K562 (cell line): ENCODE measurements around the gene METTL23. TPM values are rescaled to one million over a fixed set of nuclear protein-coding genes. Genes with fewer than 3 reads are reported as not detected.

Experiments
- ATAC-seq: fragments of 200-7000 bp; cut with Tn5 transposase; 3 replicates; pipeline ENCODE4 v1.9.1; 2020; ENCODE audit warnings: moderate library complexity
- BruUV-seq: library from RNA; stranded (reverse); fragments of 400-500 nt; replicated peaks from 2 replicates; lab custom pipeline; 2021; lab: Mats Ljungman, UMichigan
- CTCF ChIA-PET: fragments of 300-600 bp; formaldehyde crosslinking; extraction: SDS; loops from one replicate; lab custom pipeline; 2021; ENCODE audit warnings: low intra/inter-chr PET ratio; lab: Yijun Ruan, JAX
- POLR2A ChIA-PET: fragments of 300-600, 350-650 bp; sonication (Branson Sonifier 250); formaldehyde crosslinking; extraction: SDS; loops from one replicate; lab custom pipeline; 2021; ENCODE audit warnings: antibody characterized with exemption, inconsistent platforms; lab: Yijun Ruan, JAX
- DNase-seq, 4 experiments: peaks; one replicate each; pipeline versions ENCODE4 v3.0.0 to v3.0.0-alpha.2; 2011 to 2018; ENCODE audit warnings: low spot score in 3 of 4, mixed read lengths in 3 of 4; ENCODE audit errors: extremely low read depth in 1 of 4
- FAIRE-seq: peaks from 2 replicates; lab custom pipeline; 2011; peaks lifted over from hg19 to GRCh38; lab: Jason Lieb, UNC
- H2AFZ ChIP-seq: 2 replicates; pipeline ENCODE4 v1.6.0; 2011; ENCODE audit warnings: low read depth, low read length, control low read depth, inconsistent platforms
- H3K27ac ChIP-seq: fragments of 200-600 bp; 3 replicates; pipeline ENCODE4 v1.8.0; 2011; ENCODE audit warnings: low read depth, mild to moderate bottlenecking, control low read depth, inconsistent platforms, low read length, moderate library complexity, mixed read lengths; ENCODE audit errors: extremely low read depth
- H3K27me3 ChIP-seq, 2 experiments: fragments of 300-600 bp in 1 of 2; 2 replicates in 1 of 2; 3 replicates in 1 of 2; pipeline versions ENCODE4 v1.6.0 to v1.8.0; 2011; ENCODE audit warnings: inconsistent platforms in 2 of 2, low read length in 2 of 2, mild to moderate bottlenecking in 1 of 2, mixed read lengths in 1 of 2, moderate library complexity in 1 of 2; ENCODE audit not compliant: control insufficient read depth in 2 of 2, insufficient read depth in 2 of 2
- H3K36me3 ChIP-seq: fragments of 300-600 bp; 3 replicates; pipeline ENCODE4 v1.8.0; 2011; ENCODE audit warnings: mild to moderate bottlenecking, low read length, inconsistent platforms; ENCODE audit not compliant: control insufficient read depth, insufficient read depth
- H3K4me1 ChIP-seq, 2 experiments: fragments of 200-600 bp in 1 of 2; replicated peaks in 1 of 2; 2 replicates in 1 of 2; 3 replicates in 1 of 2; pipeline versions ENCODE4 v1.5.1 to v1.8.0; 2011; ENCODE audit warnings: inconsistent platforms in 2 of 2, low read length in 2 of 2, mild to moderate bottlenecking in 1 of 2, mixed read lengths in 1 of 2, moderate library complexity in 1 of 2; ENCODE audit not compliant: control insufficient read depth in 2 of 2, insufficient read depth in 2 of 2
- H3K4me2 ChIP-seq: 2 replicates; pipeline ENCODE4 v1.6.1; 2011; ENCODE audit warnings: low read length, control low read depth, inconsistent platforms, mixed read lengths; ENCODE audit not compliant: insufficient read depth
- H3K4me3 ChIP-seq: fragments of 200-600 bp; sonication (generic), shearing (Covaris generic); 2 replicates; pipeline ENCODE4 v1.5.1; 2016; ENCODE audit warnings: control low read depth, inconsistent platforms
- H3K79me2 ChIP-seq: fragments of 200-600 bp; 3 replicates; pipeline ENCODE4 v1.8.0; 2011; ENCODE audit warnings: low read length, inconsistent platforms; ENCODE audit not compliant: control insufficient read depth, insufficient read depth
- H3K9ac ChIP-seq, 2 experiments: 2 replicates each; pipeline versions ENCODE4 v1.6.0 to v1.6.1; 2011; ENCODE audit warnings: low read depth in 2 of 2, low read length in 2 of 2, control low read depth in 1 of 2, inconsistent platforms in 1 of 2, mild to moderate bottlenecking in 1 of 2, mixed read lengths in 1 of 2; ENCODE audit not compliant: insufficient read depth in 1 of 2
- H3K9me1 ChIP-seq: one replicate; pipeline ENCODE4 v1.6.0; 2011; ENCODE audit warnings: inconsistent platforms, mild to moderate bottlenecking, low read length, moderate library complexity; ENCODE audit not compliant: control insufficient read depth, insufficient read depth
- H3K9me3 ChIP-seq: replicated peaks from 2 replicates; pipeline ENCODE4 v1.5.1; 2011; ENCODE audit warnings: low read depth, low read length, inconsistent platforms; ENCODE audit not compliant: control insufficient read depth, insufficient read depth
- H4K20me1 ChIP-seq: replicated peaks from 2 replicates; pipeline ENCODE4 v1.6.1; 2011; ENCODE audit warnings: low read length, inconsistent platforms, mixed read lengths; ENCODE audit not compliant: control insufficient read depth, insufficient read depth
- CBFA2T3 ChIP-seq: fragments of 450-650 bp; IDR thresholded peaks from 2 replicates; pipeline ENCODE4 v1.6.1; 2017
- FOXP1 ChIP-seq: sonication (generic); formaldehyde crosslinking; IDR thresholded peaks from 2 replicates; pipeline ENCODE4 v1.8.0; 2022; ENCODE audit warnings: mild to moderate bottlenecking, missing genetic modification reagents
- HOXB6 ChIP-seq: fragments of 250-450 bp; sonication (Bioruptor Pico); IDR thresholded peaks from 2 replicates; pipeline ENCODE4 v1.5.1; 2022; ENCODE audit warnings: mild to moderate bottlenecking, borderline replicate concordance
- NFE2 ChIP-seq: IDR thresholded peaks from 2 replicates; pipeline ENCODE4 v1.6.1; 2014; ENCODE audit warnings: antibody characterized with exemption, low read depth
- NFIC ChIP-seq: fragments of 450-650 bp; IDR thresholded peaks from 2 replicates; pipeline ENCODE4 v1.6.1; 2017; ENCODE audit warnings: mild to moderate bottlenecking, inconsistent platforms
- PHF8 ChIP-seq: fragments of 200-600 bp; sonication (generic); IDR thresholded peaks from 2 replicates; pipeline ENCODE4 v1.6.1; 2012; ENCODE audit warnings: mixed run types, mild to moderate bottlenecking, inconsistent platforms, low read length, moderate library complexity, borderline replicate concordance
- PTRF ChIP-seq: fragments of 450-650 bp; IDR thresholded peaks from 2 replicates; pipeline ENCODE4 v1.6.1; 2016; ENCODE audit warnings: mild to moderate bottlenecking, missing genetic modification characterization, missing compliant biosample characterization
- XRCC3 ChIP-seq: fragments of 450-650 bp; IDR thresholded peaks from 2 replicates; pipeline ENCODE4 v1.6.1; 2017; ENCODE audit warnings: mild to moderate bottlenecking, moderate library complexity
- ZBTB2 ChIP-seq: fragments of 450-650 bp; IDR thresholded peaks from 2 replicates; pipeline ENCODE4 v1.6.1; 2016; ENCODE audit warnings: antibody characterized with exemption
- ZKSCAN8 ChIP-seq: fragments of 200-800 bp; sonication (Bioruptor generic); IDR thresholded peaks from 2 replicates; pipeline ENCODE4 v1.6.1; 2016; ENCODE audit warnings: missing genetic modification characterization, missing compliant biosample characterization
- ZNF121 ChIP-seq: sonication (generic); formaldehyde crosslinking; conservative IDR thresholded peaks from 2 replicates; pipeline ENCODE4 v1.8.0; 2022; ENCODE audit warnings: missing genetic modification reagents
- ZNF318 ChIP-seq, 2 experiments: fragments of 450-650 bp; IDR thresholded peaks; 2 replicates each; pipeline ENCODE4 v1.6.1; 2016; ENCODE audit warnings: mild to moderate bottlenecking in 2 of 2, borderline replicate concordance in 1 of 2, low read depth in 1 of 2, moderate library complexity in 1 of 2
- WGBS: fragments of 100-300 bp; shearing (Covaris generic); methylation state at CpG from one replicate; pipeline ENCODE4 v1.1.6; 2016; ENCODE audit warnings: low coverage, mixed read lengths; ENCODE audit not compliant: insufficient coverage; ENCODE audit errors: missing lambda C conversion rate; 5-methylcytosine and 5-hydroxymethylcytosine counted together
- in situ Hi-C: fragments of 300-500 bp; cut with MboI; formaldehyde crosslinking; loops from 4 replicates; pipeline ENCODE4 v1.15.0; 2018; ENCODE audit warnings: inconsistent platforms, mixed read lengths
- intact Hi-C: fragments of 100-400 bp; cut with micrococcal nuclease; formaldehyde crosslinking; loops from 2 replicates; pipeline ENCODE4 v1.14.2; 2022
- polyA plus RNA-seq, 8 experiments: library from polyadenylated mRNA; depleted of rRNA in 4 of 8; stranded (reverse) in 5 of 8; unstranded in 3 of 8; fragments of >200 nt; fragmentation: Nextera tagmentation in 2 of 8; fragmentation: Illumina TruSeq in 1 of 8; extraction: Ambion mirVana in 2 of 8; extraction: Trizol in 1 of 8; gene quantifications; 2 replicates each; pipeline versions ENCODE4 v1.2.1 to v1.2.3, GENCODE V29; 2011 to 2014; ENCODE audit warnings: inconsistent platforms in 1 of 8, missing spikeins in 1 of 8
- total RNA-seq, 7 experiments: library from RNA; depleted of rRNA in 6 of 7; stranded (reverse); fragments of >200 nt in 6 of 7; fragmentation: Illumina TruSeq in 2 of 7; extraction: Trizol in 2 of 7; gene quantifications; 2 replicates each; pipeline versions ENCODE4 v1.2.1 to v1.2.3, GENCODE V29; 2011 to 2021; ENCODE audit warnings: low replicate concordance in 1 of 7

The METTL23 gene
- total and polyA plus RNA-seq, 9 of the 15 experiments (the other 6 are each of a cell fraction or from before 2014, with no cell fraction given), result 29.4 to 67.3 (median 41.6) TPM

- peak overlapping the region; percentile 73; the same call in 1 of the 2 replicates for H2AFZ ChIP-seq
- TF ChIP-seq PHF8, result no peak
- TF ChIP-seq NFE2, result 0 out of 2 replicates have a peak, but pooled peaks have one; percentile 18
- TF ChIP-seq ZNF318 (IDR thresholded peaks at IDR 0.05; ENCODE audit: borderline replicate concordance in 1 of 2, low read depth in 1 of 2), result no peak
- peak; percentile 6; the same call in 1 of the 2 replicates for TF ChIP-seq CBFA2T3
- no peak for TF ChIP-seq NFIC
- TF ChIP-seq ZKSCAN8 (CRISPR knock-in tag), result no peak
- TF ChIP-seq FOXP1 (CRISPR knock-in tag), result no peak
- no peak for TF ChIP-seq PTRF (tag)
- no peak for TF ChIP-seq HOXB6
- TF ChIP-seq XRCC3, result no peak
- 0 out of 2 replicates have a peak, but pooled peaks have one; percentile 19 for TF ChIP-seq ZNF121
- TF ChIP-seq ZBTB2, result no peak
Measured at GRCh38 chr17:76709077-76709950, 17.3 kb upstream of the METTL23 start.

More at GRCh38 chr17:76709077-76709950, 17.3 kb upstream of the METTL23 start:
- in situ Hi-C loops (no loop called here), intact Hi-C loops (no loop called here)
- FAIRE-seq (peak; percentile 74), DNase-seq (peak in 2 of 4 experiments; percentile 51 to 55), ATAC-seq (peak; percentile 49)
- Histone ChIP-seq H3K79me2 (no peaks in the 10 kb centered on the region), H3K27ac (no peak overlapping the region), H3K4me1 (peaks cover 25 to 35% of the 10 kb centered on the region in 2 experiments; a peak in 4 of 5 replicates), H3K4me2 (peak overlapping the region; percentile 76), H3K27me3 (no peaks in the 10 kb centered on the region), H3K9ac (peak overlapping the region; percentile 27 to 73; a peak in 2 of 4 replicates), H3K9me1 (no peaks in the 10 kb centered on the region), H4K20me1 (peaks cover 5% of the 10 kb centered on the region; the same call in 1 of the 2 replicates), H3K9me3 (no peaks in the 10 kb centered on the region), H3K36me3 (peaks cover 17% of the 10 kb centered on the region; the same call in 2 of the 3 replicates), H3K4me3 (peak overlapping the region; percentile 42; the same call in 1 of the 2 replicates)
- TSS peak; percentile 42 for BruUV-seq
- CTCF ChIA-PET, result no interaction called here
- POLR2A ChIA-PET, result interaction anchor here (0.6 to 2.8 kb wide), 8 partner anchors 8 to 408 kb away, joined by 3 to 19 read pairs (median 6); no protein-coding TSS in a partner anchor
- WGBS, result 60% methylated on average over 29 of the region's 29 CpGs
